ENCODE results near the gene AP2A1. TPM values are rescaled to one million over a fixed set of nuclear protein-coding genes. Genes with fewer than 3 reads are reported as not detected.

AP2A1 gene
- polyA plus RNA-seq, 1 donor from 2014 or later = 40.8 TPM

DNA sequence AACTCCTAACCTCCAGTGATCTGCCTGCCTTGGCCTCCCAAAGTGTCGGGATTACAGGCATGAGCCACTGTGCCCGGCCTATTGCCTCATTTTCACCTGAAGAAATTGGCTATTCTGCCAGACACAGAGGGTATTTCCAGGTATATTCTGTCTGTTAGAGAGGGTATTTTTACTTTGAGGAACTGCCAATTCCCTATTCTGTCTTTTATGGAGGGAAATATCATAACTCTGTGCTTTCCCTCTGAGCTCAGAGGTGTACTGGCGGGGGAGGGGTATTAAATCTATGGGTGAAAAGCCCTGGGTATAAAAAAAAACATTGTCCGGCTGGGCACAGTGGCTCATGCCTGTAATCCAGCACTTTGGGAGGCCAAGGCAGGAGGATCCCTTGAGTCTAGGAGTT lies 28.5 kb upstream of the AP2A1 start:
- no peaks in the 10 kb centered on the region for H3K9me3 ChIP-seq (ENCODE audit: low read length)
- no peak for TF ChIP-seq EZH2 (IDR thresholded peaks at IDR 0.05; ENCODE audit: borderline replicate concordance, insufficient read depth, low read length, poor library complexity, severe bottlenecking)
- no peak for TF ChIP-seq POLR2AphosphoS5 (IDR thresholded peaks at IDR 0.05)
- TF ChIP-seq REST (IDR thresholded peaks at IDR 0.05; ENCODE audit: borderline replicate concordance) = no peak
- TF ChIP-seq RAD21 (conservative IDR thresholded peaks at IDR 0.05) = no peak
- TF ChIP-seq, protein P1, sequence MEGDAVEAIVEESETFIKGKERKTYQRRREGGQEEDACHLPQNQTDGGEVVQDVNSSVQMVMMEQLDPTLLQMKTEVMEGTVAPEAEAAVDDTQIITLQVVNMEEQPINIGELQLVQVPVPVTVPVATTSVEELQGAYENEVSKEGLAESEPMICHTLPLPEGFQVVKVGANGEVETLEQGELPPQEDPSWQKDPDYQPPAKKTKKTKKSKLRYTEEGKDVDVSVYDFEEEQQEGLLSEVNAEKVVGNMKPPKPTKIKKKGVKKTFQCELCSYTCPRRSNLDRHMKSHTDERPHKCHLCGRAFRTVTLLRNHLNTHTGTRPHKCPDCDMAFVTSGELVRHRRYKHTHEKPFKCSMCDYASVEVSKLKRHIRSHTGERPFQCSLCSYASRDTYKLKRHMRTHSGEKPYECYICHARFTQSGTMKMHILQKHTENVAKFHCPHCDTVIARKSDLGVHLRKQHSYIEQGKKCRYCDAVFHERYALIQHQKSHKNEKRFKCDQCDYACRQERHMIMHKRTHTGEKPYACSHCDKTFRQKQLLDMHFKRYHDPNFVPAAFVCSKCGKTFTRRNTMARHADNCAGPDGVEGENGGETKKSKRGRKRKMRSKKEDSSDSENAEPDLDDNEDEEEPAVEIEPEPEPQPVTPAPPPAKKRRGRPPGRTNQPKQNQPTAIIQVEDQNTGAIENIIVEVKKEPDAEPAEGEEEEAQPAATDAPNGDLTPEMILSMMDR (IDR thresholded peaks at IDR 0.05; ENCODE audit: poor library complexity, severe bottlenecking) = no peak
- no peak for TF ChIP-seq SMC3 (conservative IDR thresholded peaks at IDR 0.05; ENCODE audit: poor library complexity)
- no peaks in the 10 kb centered on the region for H3K9me2 ChIP-seq (ENCODE audit: insufficient read depth, low read length)
- no peak overlapping the region for H3K4me3 ChIP-seq (ENCODE audit: low read length)
- no peak overlapping the region for H3K9ac ChIP-seq (ENCODE audit: low read length)
- no peaks in the 10 kb centered on the region for H3F3A ChIP-seq (ENCODE audit: insufficient read depth, low read length, poor library complexity, severe bottlenecking)
- no peaks in the 10 kb centered on the region for H3K27me3 ChIP-seq (ENCODE audit: insufficient read depth, low read depth, low read length)
- H3K4me2 ChIP-seq (ENCODE audit: low read length) = no peak overlapping the region
- H3K27ac ChIP-seq (ENCODE audit: low read length) = no peak overlapping the region
- H3K36me3 ChIP-seq (ENCODE audit: insufficient read depth, low read length) = no peaks in the 10 kb centered on the region
- H4K20me1 ChIP-seq (ENCODE audit: insufficient read depth) = no peaks in the 10 kb centered on the region
- no peaks in the 10 kb centered on the region for H3K79me2 ChIP-seq (replicated peaks; ENCODE audit: insufficient read depth, low read length)
- no peak overlapping the region for H2AFZ ChIP-seq (ENCODE audit: low read depth, low read length)

GRCh38 chr19:49739098-49739497 lies 27.7 kb upstream of the AP2A1 start:
- H2AFZ ChIP-seq (ENCODE audit: low read depth, low read length) = no peak overlapping the region
- no peak overlapping the region for H3K9ac ChIP-seq (ENCODE audit: low read length)
- no peaks in the 10 kb centered on the region for H3K9me2 ChIP-seq (ENCODE audit: insufficient read depth, low read length)
- H3K9me3 ChIP-seq (ENCODE audit: low read length) = no peaks in the 10 kb centered on the region
- H4K20me1 ChIP-seq (ENCODE audit: insufficient read depth) = no peaks in the 10 kb centered on the region
- no peak overlapping the region for H3K4me3 ChIP-seq (ENCODE audit: low read length)
- TF ChIP-seq TAF1 (IDR thresholded peaks at IDR 0.05; ENCODE audit: low read depth) (no peak), SMC3 (conservative IDR thresholded peaks at IDR 0.05; ENCODE audit: poor library complexity) (no peak), EP300 (conservative IDR thresholded peaks at IDR 0.05; ENCODE audit: poor library complexity, severe bottlenecking) (no peak), EZH2 (IDR thresholded peaks at IDR 0.05; ENCODE audit: borderline replicate concordance, insufficient read depth, low read length, poor library complexity, severe bottlenecking) (no peak), REST (IDR thresholded peaks at IDR 0.05; ENCODE audit: borderline replicate concordance) (no peak), MXI1 (conservative IDR thresholded peaks at IDR 0.05; ENCODE audit: poor library complexity, severe bottlenecking) (no peak), RAD21 (conservative IDR thresholded peaks at IDR 0.05) (no peak), POLR2AphosphoS5 (IDR thresholded peaks at IDR 0.05) (no peak)
- TF ChIP-seq, protein P1 (IDR thresholded peaks at IDR 0.05; ENCODE audit: poor library complexity, severe bottlenecking) = no peak
- no peak overlapping the region for H3K4me2 ChIP-seq (ENCODE audit: low read length)
- no peaks in the 10 kb centered on the region for H3K36me3 ChIP-seq (ENCODE audit: insufficient read depth, low read length)
- H3F3A ChIP-seq (ENCODE audit: insufficient read depth, low read length, poor library complexity, severe bottlenecking) = no peaks in the 10 kb centered on the region
- H3K27ac ChIP-seq (ENCODE audit: low read length) = no peak overlapping the region
- H3K27me3 ChIP-seq (ENCODE audit: insufficient read depth, low read depth, low read length) = no peaks in the 10 kb centered on the region
- H3K79me2 ChIP-seq (replicated peaks; ENCODE audit: insufficient read depth, low read length) = no peaks in the 10 kb centered on the region

Measured in neural cell (in vitro differentiated cells).